Mesenchymal stem cell (in vitro differentiated cells and primary cell): Measurements from ENCODE around the gene PLCD1.
"Not testable (repeated sequence)": the region's sequence is repeated elsewhere in the genome, so short reads cannot be mapped to it uniquely, and the experiment has no call there.

Experiments used
- DNase-seq: peaks from one replicate; pipeline ENCODE4 v3.0.0-alpha.2; 2013
- H2AFZ ChIP-seq: one replicate; pipeline ENCODE4 v1.6.1; 2013; ENCODE audit warnings: low read depth, mild to moderate bottlenecking, control low read depth, inconsistent platforms, low read length, moderate library complexity
- H2AK5ac ChIP-seq: 2 replicates; pipeline ENCODE4 v1.6.1; 2013; ENCODE audit warnings: low read length, moderate library complexity, mild to moderate bottlenecking, inconsistent platforms; ENCODE audit not compliant: severe bottlenecking
- H2BK120ac ChIP-seq: one replicate; pipeline ENCODE4 v1.6.1; 2013; ENCODE audit warnings: low read depth, mild to moderate bottlenecking, inconsistent platforms, low read length, moderate library complexity
- H2BK12ac ChIP-seq, 2 experiments: one replicate each; pipeline ENCODE4 v1.6.1; 2013; ENCODE audit warnings: inconsistent platforms in 2 of 2, low read length in 2 of 2, mild to moderate bottlenecking in 2 of 2, moderate library complexity in 2 of 2, control low read depth in 1 of 2
- H2BK15ac ChIP-seq: one replicate; pipeline ENCODE4 v1.6.1; 2013; ENCODE audit warnings: mild to moderate bottlenecking, low read depth, inconsistent platforms; ENCODE audit not compliant: poor library complexity, severe bottlenecking
- H2BK5ac ChIP-seq: 2 replicates; pipeline ENCODE4 v1.6.1; 2013; ENCODE audit warnings: low read depth, mild to moderate bottlenecking, low read length, control low read depth, inconsistent platforms; ENCODE audit not compliant: poor library complexity, severe bottlenecking
- H3K14ac ChIP-seq, 2 experiments: one replicate each; pipeline ENCODE4 v1.6.1; 2013; ENCODE audit warnings: inconsistent platforms in 2 of 2, low read length in 2 of 2, control low read depth in 1 of 2, mild to moderate bottlenecking in 1 of 2, moderate library complexity in 1 of 2
- H3K18ac ChIP-seq, 2 experiments: one replicate each; pipeline ENCODE4 v1.6.1; 2013; ENCODE audit warnings: inconsistent platforms in 2 of 2, low read length in 2 of 2, control low read depth in 1 of 2, low read depth in 1 of 2, mild to moderate bottlenecking in 1 of 2
- H3K23ac ChIP-seq, 2 experiments: one replicate each; pipeline ENCODE4 v1.6.1; 2013; ENCODE audit warnings: inconsistent platforms in 2 of 2, low read length in 2 of 2, mild to moderate bottlenecking in 2 of 2, moderate library complexity in 2 of 2, control low read depth in 1 of 2
- H3K27ac ChIP-seq: 2 replicates; pipeline ENCODE4 v1.5.1; 2013; ENCODE audit warnings: mild to moderate bottlenecking, moderate library complexity, low read length, control low read depth, inconsistent platforms; ENCODE audit not compliant: poor library complexity, severe bottlenecking
- H3K27me3 ChIP-seq, 2 experiments: 2 replicates each; pipeline versions ENCODE4 v1.6.1 to v1.7.0; 2013; ENCODE audit warnings: low read length in 2 of 2, mild to moderate bottlenecking in 2 of 2, moderate library complexity in 2 of 2, control low read depth in 1 of 2, inconsistent platforms in 1 of 2; ENCODE audit not compliant: control insufficient read depth in 1 of 2, insufficient read depth in 1 of 2
- H3K36me3 ChIP-seq, 2 experiments: 2 replicates each; pipeline versions ENCODE4 v1.6.1 to v1.7.0; 2013; ENCODE audit warnings: low read length in 2 of 2, control low read depth in 1 of 2, inconsistent platforms in 1 of 2, low read depth in 1 of 2, mild to moderate bottlenecking in 1 of 2; ENCODE audit not compliant: insufficient read depth in 2 of 2, control insufficient read depth in 1 of 2
- H3K4ac ChIP-seq, 2 experiments: one replicate each; pipeline ENCODE4 v1.6.1; 2013; ENCODE audit warnings: inconsistent platforms in 2 of 2, low read length in 2 of 2, mild to moderate bottlenecking in 2 of 2, moderate library complexity in 2 of 2, control low read depth in 1 of 2, low read depth in 1 of 2
- H3K4me1 ChIP-seq: 2 replicates; pipeline ENCODE4 v1.6.1; 2013; ENCODE audit warnings: low read depth, low read length, control low read depth; ENCODE audit not compliant: control insufficient read depth, insufficient read depth
- H3K4me2 ChIP-seq: 2 replicates; pipeline ENCODE4 v1.6.1; 2013; ENCODE audit warnings: low read length, mild to moderate bottlenecking, inconsistent platforms; ENCODE audit not compliant: poor library complexity, severe bottlenecking
- H3K4me3 ChIP-seq, 2 experiments: 2 replicates each; pipeline versions ENCODE4 v1.5.1 to v1.7.0; 2013; ENCODE audit warnings: low read length in 2 of 2, mild to moderate bottlenecking in 2 of 2, control low read depth in 1 of 2, low read depth in 1 of 2; ENCODE audit not compliant: insufficient read depth in 1 of 2
- H3K79me1 ChIP-seq: replicated peaks from 2 replicates; pipeline ENCODE4 v1.6.1; 2013; ENCODE audit warnings: mild to moderate bottlenecking, control low read depth, low read length, inconsistent platforms; ENCODE audit not compliant: poor library complexity, severe bottlenecking
- H3K9ac ChIP-seq: 2 replicates; pipeline ENCODE4 v1.7.0; 2013; ENCODE audit warnings: mild to moderate bottlenecking, low read length, moderate library complexity
- H3K9me3 ChIP-seq: 2 replicates; pipeline ENCODE4 v1.7.0; 2013; ENCODE audit warnings: mild to moderate bottlenecking, low read length; ENCODE audit not compliant: control insufficient read depth
- H4K8ac ChIP-seq: one replicate; pipeline ENCODE4 v1.6.1; 2013; ENCODE audit warnings: inconsistent platforms, mild to moderate bottlenecking, low read length, moderate library complexity
- H4K91ac ChIP-seq: one replicate; pipeline ENCODE4 v1.6.1; 2013; ENCODE audit warnings: mild to moderate bottlenecking, low read length, inconsistent platforms
- WGBS: methylation state at CpG from one replicate; pipeline ENCODE4 v1.1.7; 2013; ENCODE audit warnings: mixed read lengths; 5-methylcytosine and 5-hydroxymethylcytosine counted together

Gene PLCD1

DNA sequence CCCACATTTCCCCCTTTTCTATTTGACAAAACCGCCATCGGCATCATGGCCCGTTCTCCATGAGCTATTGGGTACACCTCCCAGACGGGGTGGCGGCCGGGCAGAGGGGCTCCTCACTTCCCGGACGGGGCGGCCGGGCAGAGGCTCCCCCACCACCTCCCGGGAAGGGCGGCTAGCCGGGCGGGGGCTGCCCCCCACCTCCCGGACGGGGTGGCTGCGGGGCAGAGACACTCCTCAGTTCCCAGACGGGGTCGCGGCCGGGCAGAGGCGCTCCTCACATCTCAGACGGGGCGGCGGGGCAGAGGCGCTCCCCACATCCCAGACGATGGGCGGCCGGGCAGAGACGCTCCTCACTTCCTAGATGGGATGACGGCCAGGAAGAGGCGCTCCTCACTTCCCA is 35.0 kb upstream of the PLCD1 start:
- peaks cover 16 to 36% of the 10 kb centered on the region in 2 experiments for H3K27me3 ChIP-seq
- not testable (repeated sequence) for H4K8ac ChIP-seq, H2BK5ac ChIP-seq, H2AK5ac ChIP-seq, H3K4me2 ChIP-seq, H3K23ac ChIP-seq, H2BK12ac ChIP-seq, H3K4ac ChIP-seq, DNase-seq, H2BK15ac ChIP-seq, H3K4me3 ChIP-seq, H3K36me3 ChIP-seq, H3K27ac ChIP-seq, H2BK120ac ChIP-seq, H3K14ac ChIP-seq, H3K18ac ChIP-seq, H3K9ac ChIP-seq, H2AFZ ChIP-seq, H4K91ac ChIP-seq, H3K9me3 ChIP-seq, H3K4me1 ChIP-seq, H3K79me1 ChIP-seq
- WGBS: 90% methylated on average over 11 of the region's 32 CpGs

DNA sequence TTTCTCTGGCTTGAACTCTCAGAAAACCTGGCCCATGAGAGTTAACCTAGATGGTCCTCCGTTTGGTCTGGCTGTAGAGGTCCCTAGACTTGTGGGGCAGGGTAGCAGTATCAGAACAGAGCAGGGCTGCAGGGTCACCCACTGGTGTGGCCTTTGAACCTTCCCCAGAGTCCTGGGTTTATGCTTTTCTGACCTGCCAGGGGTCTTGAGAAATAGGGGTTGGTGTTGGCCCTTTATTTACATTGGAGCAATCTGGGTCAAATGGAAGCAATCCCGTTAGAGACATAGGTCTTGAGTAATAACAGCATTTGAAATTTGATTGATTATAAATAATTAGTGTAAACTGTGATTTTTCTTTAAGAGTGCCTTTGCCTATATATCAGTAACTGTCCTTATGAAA is 33.4 kb upstream of the PLCD1 start:
- Histone ChIP-seq H3K27ac (no peak overlapping the region), H3K23ac (no peak overlapping the region), H2BK120ac (no peak overlapping the region), H2BK12ac (no peak overlapping the region), H2BK15ac (no peak overlapping the region), H3K4me2 (no peak overlapping the region), H3K4me1 (no peaks in the 10 kb centered on the region), H3K36me3 (no peaks in the 10 kb centered on the region), H4K91ac (no peak overlapping the region), H2AK5ac (no peak overlapping the region), H3K4me3 (no peak overlapping the region), H3K79me1 (no peaks in the 10 kb centered on the region), H3K18ac (no peak overlapping the region), H2AFZ (no peak overlapping the region), H3K27me3 (peaks cover 20 to 39% of the 10 kb centered on the region in 2 experiments), H3K9me3 (no peaks in the 10 kb centered on the region), H4K8ac (no peak overlapping the region), H2BK5ac (no peak overlapping the region), H3K9ac (no peak overlapping the region), H3K4ac (no peak overlapping the region), H3K14ac (no peak overlapping the region)
- no peak for DNase-seq
- 63% methylated on average over 2 of the region's 2 CpGs for WGBS

DNA sequence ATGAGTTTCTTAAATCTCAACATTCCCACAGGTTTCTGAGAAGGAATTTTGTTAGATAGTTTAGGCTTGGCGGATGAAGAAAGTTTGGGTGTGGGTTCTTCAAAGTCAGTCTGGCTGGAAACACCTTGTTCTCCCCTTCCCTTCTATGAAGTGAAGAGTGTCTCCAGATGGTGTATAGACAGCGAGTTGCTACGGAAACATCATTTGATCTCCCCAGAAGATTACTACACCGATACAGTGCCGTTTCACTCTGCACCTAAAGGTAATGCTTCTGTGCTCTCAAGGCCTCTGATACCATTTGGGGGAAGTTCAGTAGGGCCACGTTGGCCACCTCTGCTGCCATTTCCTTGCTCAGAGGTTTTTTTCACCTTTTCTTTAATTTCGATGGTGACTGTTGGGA is 30.1 kb upstream of the PLCD1 start:
- Histone ChIP-seq H3K18ac (no peak overlapping the region), H2BK12ac (no peak overlapping the region), H4K91ac (no peak overlapping the region), H3K27ac (no peak overlapping the region), H2BK120ac (no peak overlapping the region), H3K36me3 (no peaks in the 10 kb centered on the region), H3K4me1 (no peaks in the 10 kb centered on the region), H3K4me3 (no peak overlapping the region), H2BK15ac (no peak overlapping the region), H2AFZ (no peak overlapping the region), H3K14ac (no peak overlapping the region), H3K4me2 (no peak overlapping the region), H3K9ac (no peak overlapping the region), H4K8ac (no peak overlapping the region), H3K79me1 (no peaks in the 10 kb centered on the region), H3K4ac (no peak overlapping the region), H3K23ac (no peak overlapping the region), H2AK5ac (no peak overlapping the region), H3K9me3 (no peaks in the 10 kb centered on the region), H2BK5ac (no peak overlapping the region), H3K27me3 (peaks cover 10 to 32% of the 10 kb centered on the region in 2 experiments)
- DNase-seq: no peak
- WGBS: 83% methylated on average over 6 of the region's 7 CpGs

DNA sequence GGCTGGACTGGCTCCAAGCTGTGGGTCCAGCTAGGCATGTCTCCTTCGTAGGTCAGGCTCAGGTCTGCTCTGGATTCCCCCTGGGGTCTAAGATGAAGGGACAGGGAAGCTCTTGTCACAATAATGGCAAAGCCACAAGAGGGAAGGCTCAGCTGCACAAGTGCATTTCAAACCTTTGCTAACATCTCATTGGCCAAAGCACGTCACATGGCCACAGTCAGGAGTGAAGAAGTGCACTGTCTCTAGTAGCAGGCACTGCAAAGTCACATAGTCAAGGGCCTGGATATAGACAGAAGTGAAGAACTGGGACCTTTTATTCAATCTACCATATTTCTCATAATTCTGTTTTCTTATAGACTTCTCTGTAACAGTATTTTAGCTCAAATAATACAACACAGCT is 29.7 kb upstream of the PLCD1 start:
- Histone ChIP-seq H3K27me3 (peaks cover 10 to 36% of the 10 kb centered on the region in 2 experiments), H2AFZ (no peak overlapping the region), H3K23ac (no peak overlapping the region), H3K27ac (no peak overlapping the region), H3K18ac (no peak overlapping the region), H3K4me1 (no peaks in the 10 kb centered on the region), H3K9me3 (no peaks in the 10 kb centered on the region), H4K91ac (no peak overlapping the region), H4K8ac (no peak overlapping the region), H2AK5ac (no peak overlapping the region), H2BK120ac (no peak overlapping the region), H3K4me2 (no peak overlapping the region), H3K14ac (no peak overlapping the region), H3K36me3 (no peaks in the 10 kb centered on the region), H3K79me1 (no peaks in the 10 kb centered on the region), H2BK15ac (no peak overlapping the region), H3K4me3 (no peak overlapping the region), H3K4ac (no peak overlapping the region), H3K9ac (no peak overlapping the region), H2BK12ac (no peak overlapping the region), H2BK5ac (no peak overlapping the region)
- 69% methylated on average over 2 of the region's 2 CpGs for WGBS
- no peak for DNase-seq
